HG02623 (cell line): ENCODE data around the gene SLC13A2.
A peak's percentile ranks its signal among the peaks of the same experiment; 100 is the strongest.

Source experiments
- ATAC-seq: cut with Tn5 transposase; IDR thresholded peaks from one replicate; pipeline ENCODE4 v1.9.1; 2021; ENCODE audit warnings: moderate library complexity; ENCODE audit not compliant: unreplicated experiment

The SLC13A2 gene

DNA sequence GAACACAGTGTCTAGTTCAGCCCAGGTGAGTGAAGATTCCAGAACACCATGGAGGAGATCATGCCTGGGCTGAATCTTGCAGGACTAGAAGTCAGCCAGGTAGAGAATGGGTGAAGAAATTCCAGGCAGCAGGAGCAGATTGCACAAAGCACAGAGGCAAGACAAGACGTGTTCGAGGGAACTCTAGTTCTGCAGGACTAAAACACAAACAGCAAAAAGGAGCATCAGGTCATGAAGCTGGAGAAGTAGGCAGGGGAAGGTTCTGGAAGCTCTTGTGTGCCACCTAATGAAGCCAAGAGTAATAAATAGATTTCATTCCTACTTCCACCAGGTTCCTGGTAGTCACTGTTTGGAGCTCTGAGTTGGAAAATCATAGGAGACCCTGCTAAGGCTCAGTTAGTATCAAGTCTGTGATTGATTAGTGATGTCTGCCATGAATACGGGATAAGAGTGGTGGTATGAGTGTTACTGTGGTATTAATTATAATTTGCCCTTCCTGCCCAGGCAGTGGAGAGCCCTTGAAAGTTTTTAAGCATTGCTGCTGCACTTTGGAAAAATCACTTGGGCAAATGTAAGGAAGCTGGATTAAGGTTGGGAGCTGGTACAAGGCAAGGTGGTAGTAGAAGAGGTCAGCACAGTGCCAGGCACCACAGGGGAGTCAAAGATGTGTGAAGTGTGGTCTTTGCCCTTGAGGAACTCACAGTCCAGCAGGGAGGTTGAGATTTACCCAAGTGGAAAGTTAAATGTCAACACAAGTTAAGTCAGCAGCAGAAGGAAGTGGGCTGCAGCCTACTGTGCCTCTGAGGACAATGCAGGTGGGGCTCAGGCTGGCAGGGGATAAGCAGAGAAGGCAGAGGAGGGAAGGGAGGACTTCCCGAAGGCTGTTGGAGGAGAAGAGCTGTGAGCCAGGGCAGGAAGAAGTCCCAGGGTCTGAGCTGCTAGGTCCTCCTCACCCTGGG lies 19.2 kb downstream of the SLC13A2 start:
- no peak for ATAC-seq

DNA sequence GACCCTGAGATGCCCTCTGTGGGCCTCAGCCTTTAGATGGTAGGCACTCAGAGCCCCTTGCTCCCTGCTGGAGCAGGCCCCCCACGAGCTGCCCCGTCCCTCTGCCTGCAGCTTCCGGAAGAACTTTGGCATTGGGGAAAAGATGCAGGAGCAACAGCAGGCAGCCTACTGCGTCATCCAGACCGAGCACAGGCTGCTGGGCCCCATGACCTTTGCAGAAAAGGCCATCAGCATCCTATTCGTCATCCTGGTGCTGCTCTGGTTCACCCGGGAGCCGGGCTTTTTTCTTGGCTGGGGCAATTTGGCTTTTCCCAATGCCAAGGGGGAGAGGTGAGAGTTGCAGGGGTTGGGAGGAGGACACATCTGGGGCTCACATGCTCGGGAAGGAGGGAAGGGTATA lies 20.0 kb downstream of the SLC13A2 start:
- ATAC-seq = no peak

DNA sequence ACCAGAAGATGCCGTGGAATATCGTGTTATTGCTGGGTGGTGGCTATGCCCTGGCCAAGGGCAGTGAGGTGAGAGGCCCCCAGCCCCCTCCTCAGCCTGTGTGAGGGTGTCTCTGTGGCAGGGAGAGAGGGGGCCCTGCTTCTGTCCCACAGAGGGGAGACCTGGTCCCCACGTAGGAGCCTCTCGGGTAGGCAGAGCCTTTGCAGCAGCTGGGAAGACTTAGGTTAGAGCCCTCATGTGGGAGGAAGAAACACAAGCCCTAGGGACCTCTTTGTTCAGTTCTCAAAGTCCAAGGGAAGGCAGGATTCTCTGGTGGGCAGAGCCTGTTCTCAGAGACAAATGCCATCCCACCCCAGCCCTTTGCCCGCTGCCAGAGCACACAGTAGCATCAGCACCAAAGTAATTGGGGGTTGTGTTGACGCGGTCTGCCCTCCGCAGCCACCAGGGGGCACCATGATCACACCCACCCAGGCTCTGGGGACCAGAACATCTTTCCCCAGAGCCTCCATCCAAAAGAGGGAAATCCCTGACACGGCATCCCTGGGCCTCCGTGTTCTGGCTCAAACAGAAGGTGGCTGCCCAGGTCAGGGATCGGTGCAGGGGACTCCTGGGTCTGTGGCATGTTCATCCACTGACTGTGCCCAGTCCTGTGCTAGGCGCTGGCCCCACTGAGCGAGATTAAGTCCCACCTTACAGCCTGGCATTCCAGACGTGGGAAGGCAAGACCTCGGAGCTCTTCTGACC lies 21.2 kb downstream of the SLC13A2 start:
- ATAC-seq = no peak

DNA sequence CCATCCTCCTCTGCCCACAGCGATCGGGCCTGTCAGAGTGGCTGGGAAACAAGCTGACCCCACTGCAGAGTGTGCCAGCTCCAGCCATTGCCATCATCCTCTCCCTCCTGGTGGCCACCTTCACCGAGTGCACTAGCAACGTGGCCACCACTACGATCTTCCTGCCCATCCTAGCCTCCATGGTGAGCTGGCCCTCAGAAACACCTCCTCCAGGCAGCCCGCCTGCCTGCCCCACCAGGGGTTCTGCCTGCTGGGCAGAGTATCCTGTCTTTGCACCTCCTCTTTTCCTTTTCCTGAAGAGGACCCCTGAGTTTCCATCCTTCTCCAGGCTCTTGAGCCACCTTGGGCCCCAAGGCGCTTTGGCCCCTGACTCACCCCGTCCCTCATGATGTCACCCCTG lies 22.2 kb downstream of the SLC13A2 start:
- ATAC-seq = no peak

DNA sequence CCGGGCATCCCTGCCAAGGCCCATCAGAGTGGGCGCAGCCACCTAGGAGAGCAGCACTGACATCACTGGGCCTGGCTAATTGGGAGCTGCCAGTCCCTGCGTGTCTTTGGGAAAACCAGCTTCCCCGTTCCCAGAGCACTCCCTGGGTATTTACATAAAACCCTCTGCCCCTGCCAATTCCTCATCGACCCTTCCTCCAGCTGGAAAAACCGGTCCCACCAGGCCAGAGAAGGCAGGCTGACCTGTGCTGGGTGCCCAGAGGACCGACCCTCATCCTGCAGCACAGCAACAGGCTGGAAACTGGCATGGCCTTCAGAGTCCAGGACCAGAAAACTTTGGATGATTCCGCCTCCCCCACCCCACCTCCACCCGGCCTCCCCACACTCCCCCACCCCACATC lies 24.5 kb downstream of the SLC13A2 start:
- no peak for ATAC-seq

DNA sequence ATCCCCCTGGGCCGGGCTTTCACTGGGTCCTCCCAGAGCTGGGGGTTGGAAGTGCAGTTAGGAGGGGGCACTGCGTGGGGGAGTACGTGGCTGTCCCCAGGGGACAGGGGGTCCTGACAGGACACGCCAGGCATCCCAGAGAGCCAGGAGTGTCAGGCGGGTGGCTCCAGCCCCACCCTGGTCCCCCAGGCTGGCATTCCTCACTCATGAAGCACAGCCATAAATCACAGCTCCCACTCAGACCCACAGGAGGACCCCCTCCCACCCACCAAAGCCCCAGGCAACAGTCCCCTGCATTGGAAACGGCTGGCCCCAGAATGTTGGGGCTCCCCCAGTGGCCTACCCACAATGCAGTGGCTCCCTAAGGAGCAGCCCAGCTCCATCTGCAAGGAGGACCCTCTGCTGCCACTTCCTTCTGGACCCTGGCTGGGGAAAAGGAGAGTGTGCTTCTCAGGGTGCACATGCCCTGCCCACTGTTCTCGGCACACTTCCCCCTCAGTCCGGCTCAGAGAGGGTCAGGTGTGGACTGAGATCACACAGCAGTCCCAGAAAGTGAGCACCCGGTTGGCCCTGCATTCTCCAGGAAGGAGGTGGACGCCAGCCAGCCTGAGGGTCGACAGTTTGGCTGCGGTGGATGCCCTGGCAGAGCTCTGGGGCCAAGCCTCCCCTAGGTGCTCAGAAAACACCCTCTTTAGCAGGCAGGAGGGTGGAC lies 25.4 kb downstream of the SLC13A2 start:
- no peak for ATAC-seq

DNA sequence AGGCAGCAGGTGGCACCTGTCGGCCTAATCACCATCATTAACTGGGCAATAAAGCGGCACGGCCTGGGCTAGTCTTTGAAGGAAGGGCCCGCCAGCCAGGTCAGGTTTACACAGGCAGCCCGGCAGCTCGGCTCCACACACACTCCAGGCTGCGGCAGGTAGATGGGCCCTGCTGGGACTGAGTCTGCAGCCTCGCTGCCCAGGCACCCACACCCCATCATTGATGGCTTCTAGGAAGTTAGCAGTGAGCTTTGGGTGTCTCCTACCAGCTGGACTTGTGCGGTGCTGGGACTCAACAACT lies 25.9 kb downstream of the SLC13A2 start:
- no peak for ATAC-seq

DNA sequence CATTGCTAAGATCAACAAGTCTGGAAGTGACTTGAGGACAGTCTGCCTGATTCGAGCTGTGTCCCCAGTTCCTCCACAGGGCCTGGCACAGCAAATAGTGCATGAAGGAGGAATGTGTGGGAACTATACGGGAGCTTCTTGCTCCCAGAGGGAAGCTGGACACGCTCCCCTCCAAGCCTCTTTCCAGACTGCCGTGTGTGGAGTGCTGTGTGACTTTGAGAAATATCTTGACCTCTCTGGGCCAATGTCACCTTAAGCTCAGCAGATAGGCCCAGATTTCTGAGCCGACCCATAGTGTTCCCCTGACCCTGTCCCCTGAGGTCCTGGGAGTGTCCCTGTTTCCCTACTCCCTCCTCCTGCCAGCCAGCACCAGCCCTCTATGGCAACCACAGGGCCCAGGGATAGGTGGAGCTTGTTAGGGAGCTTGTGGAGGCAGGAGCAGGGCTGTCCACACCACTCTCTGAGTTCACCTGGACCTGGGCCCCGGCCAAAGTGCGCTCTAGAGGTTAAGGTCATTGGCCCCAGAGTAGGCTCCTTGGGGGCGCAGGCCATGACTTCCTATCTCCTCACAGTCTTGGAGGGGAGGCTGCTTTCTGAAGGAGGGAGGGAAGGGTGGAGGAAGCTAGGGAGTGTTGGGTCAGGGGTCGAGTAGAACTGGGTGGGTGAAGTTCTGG lies 26.4 kb downstream of the SLC13A2 start:
- ATAC-seq = no peak

DNA sequence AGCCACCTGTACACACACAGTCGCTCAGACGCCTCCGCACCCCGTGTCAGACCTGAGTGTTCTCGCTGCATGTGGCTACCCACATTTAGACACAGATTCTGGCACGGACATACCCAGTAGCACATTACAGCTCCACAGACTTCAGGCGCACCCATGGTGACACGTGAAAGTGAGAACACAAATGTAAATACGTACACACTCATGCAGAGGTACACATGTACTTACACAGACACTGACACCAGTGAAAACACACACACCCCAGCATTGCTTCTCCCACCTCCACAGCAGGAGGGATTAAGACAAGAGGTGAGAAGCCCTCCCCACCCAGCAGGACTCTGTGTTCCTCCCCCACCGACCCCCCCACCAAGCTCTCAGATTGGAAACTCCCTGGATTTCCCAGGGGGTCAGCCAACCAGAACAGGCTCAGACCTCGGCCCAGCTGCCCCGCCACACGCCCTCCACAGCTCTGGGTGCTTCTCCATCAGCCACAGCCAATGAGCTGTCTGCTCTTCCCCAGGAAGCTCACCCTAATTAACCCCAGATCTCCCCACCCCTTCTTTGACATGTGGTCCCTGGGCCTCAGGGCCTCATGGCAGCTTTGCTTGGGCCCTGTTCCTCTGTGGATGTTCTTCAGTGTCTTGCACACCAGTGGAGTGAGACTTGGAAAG lies 27.4 kb downstream of the SLC13A2 start:
- ATAC-seq = peak; percentile 49

DNA sequence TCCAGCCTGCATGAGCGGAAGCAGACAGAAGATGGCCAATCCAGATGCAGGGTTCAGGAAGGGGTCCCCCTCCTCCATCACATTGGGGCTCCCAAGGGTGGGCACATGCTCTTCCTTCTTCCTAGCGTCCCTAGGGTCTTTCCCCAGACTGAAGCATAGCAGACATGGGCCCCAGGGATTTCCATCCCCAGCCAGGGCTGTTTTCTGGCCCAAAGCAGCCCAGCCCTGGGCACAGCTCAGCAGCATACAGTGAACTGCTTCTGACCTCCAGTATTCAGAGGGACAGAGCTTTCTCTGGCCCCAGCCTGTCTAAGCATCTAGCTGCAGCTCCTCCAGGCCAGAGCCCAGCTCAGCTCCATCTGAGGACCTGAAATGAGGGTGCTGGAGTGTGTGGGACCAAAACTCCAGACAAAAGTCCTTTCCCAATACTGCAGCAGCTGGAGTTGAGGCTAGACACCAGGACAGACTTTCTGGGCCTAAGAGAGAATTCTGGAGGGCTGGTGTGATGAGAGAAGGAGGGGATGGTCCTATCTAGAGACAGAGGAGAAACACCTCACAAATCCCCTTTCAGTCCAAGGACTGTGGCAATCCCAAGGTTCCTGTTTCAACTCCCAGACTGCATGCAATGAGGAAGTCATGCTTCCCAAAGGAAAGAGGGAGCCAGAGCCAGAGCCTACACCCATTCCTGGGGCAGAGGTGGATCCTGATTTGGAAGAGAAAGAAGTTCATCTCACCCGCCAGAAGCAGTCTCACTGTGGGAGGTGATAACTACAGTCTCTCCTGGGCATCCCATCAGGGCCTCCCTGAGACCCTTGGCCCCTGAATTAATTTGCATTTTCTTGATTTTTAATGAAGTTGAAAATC lies 28.2 kb downstream of the SLC13A2 start:
- ATAC-seq = no peak

DNA sequence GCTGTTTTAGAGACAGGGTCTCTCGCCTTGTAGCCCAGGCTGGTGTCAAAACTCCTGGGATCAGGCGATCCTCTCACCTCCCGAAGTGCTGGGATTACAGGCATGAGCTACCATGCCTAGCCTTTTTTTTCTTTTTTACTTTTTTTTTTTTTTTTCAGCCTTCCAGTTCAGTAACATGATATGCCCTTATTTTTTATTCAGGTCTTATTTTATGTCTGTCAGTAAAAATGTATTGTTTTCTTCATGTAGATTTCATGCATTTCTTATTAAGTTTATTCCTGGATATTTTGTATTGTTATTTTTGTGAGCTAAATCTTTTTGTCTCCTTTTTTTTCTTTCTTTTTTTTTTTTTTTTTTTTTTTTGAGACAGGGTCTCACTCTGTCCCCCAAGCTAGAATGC lies 30.0 kb downstream of the SLC13A2 start:
- no peak for ATAC-seq

DNA sequence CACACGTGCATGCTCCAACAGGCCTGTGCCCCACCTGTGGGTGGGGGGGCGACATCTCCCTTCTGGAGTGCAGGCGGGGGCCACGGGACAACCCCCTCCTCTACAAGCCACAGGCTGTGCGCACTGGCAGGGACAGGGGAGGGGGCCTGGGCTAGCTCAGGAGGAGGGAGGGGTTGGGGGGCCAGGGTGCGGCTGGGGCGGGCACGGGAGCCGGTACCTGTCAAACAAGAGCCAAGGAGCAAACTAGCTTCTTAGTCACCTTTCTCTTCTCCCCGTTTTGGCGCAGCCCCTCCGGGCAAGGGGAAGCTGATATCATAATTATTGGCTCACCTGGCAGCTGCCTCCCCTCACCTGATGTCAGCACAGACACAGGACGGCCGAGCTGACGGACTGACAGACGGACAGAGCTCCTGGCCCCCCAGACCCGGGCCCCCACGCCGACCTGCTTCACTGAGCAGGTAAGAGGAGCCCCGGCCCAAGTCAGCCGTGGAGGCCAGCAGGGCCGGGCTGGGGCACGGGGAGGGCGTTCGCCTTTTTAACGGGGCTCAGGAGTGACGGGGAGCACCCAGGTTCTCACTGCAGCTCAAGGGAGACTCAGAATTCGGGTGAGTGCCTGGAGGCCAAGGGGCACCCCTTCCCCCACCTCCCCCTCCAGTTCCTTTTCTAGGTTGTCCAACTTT lies 32.7 kb downstream of the SLC13A2 start, which contains the start of gene FOXN1:
FOXN1 (plus strand) TSS at position 363 of the 680 bp plus-strand sequence. CDS start 17,622 bp downstream, outside the sequence.
- ATAC-seq = no peak

DNA sequence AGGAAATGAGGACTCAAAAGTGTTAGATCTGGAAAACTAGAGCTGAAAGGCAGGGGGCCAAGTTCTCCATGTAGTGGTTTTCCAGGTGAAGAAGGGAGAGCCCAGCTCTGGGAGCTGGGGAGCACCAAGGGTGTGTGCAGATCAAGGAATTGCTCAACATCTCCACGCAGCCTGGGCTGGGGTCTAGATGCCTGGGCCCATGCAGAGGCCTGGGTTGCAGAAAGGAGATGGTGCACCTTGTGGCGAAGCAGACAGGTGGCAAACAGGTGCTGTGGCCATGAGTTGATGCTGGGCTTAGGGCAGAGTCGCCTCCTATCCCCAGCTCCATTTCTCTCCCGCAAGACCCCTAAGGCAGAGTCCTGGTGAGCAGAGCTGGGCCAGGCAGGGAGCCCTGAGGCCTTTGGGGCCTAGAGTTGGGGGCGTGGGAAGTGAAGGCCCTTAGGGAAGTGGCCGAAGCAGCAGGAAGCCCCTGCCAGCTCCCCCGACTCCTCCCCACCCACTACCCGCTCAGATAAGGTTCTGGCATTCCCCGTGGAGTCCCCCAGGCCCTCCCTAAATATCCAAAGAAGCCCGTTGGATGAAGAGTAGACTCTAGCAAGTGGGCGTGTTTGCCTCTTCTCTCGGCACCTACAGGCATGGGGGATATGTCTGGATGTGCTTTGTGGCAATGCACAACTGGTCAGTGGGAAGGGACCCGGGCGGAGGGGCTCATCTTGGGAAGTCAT lies 33.5 kb downstream of the SLC13A2 start:
- ATAC-seq = no peak

DNA sequence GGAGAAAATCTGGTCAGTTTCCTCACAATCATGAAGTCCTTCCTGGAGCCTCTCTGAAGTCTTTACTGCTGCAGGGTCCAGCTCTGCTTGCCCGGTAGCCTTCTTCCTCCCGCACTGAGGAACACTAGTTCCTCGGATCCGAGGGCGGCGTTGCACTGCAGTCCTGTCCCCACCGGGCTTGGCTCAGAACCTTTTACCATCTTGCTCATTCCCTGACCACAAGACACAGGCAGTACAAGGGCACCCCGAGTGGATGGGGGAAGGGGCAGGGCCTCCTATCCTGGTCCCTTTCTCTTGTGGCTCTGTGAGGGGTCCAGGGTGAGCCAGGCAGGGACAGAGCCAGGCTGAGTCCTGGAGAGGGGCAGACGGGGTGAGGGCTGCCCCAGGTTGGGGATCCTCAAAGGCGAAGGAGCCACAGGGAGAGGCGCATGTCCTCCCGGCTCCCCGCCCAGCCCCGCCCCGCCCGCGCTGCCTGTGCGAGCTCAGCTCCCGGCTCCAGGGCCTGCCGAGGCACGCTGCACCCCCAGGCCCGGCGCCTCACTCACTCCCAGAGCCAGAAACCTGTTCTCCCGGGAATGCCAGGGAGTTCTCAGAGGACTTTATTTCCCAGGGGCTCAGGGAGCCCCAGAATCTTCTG lies 34.2 kb downstream of the SLC13A2 start:
- ATAC-seq = no peak

DNA sequence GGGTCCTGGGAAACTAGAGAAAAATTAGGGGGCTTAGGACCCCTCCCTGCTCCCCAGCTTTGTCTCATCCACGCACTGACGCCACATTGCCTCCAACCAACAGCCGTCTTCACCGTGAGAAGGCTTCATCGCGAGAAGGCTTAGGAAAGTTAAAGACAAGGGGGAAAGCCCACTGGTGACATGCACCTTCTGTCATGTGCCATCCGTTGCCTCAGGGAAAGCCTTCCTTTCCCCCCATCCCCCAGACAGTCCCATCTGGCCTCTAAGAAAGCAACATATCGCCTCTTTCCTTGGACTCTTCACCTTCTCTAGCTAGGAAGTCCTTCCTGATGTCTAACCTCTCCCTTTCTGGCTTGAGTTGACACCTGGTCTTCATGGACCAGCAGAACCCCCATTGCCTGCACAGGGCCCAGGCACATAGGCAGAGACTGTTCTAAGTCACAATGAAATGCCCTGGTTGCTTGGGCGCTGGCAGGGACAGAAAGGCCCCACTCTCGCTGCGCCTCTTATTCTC lies 34.8 kb downstream of the SLC13A2 start:
- ATAC-seq = no peak

DNA sequence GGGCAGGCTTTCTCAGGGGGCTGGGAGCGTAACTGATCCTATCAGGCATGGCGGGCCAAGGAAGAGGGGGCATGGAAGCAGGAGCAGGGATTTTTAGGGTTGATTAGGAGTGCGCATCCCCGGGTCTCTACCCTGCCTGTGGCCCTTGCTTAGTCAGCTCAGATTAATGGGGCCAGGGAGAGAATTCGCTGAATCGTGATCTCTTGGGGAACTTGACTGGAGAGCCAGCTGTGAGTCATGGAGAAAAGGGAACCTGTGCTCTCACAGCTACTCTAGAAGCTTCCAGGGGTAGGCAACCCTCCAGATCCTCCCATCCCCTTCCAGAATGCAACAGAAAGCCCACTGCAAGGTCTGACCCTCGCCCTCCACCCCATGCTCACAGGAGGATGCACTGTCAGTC lies 36.3 kb downstream of the SLC13A2 start:
- no peak for ATAC-seq

DNA sequence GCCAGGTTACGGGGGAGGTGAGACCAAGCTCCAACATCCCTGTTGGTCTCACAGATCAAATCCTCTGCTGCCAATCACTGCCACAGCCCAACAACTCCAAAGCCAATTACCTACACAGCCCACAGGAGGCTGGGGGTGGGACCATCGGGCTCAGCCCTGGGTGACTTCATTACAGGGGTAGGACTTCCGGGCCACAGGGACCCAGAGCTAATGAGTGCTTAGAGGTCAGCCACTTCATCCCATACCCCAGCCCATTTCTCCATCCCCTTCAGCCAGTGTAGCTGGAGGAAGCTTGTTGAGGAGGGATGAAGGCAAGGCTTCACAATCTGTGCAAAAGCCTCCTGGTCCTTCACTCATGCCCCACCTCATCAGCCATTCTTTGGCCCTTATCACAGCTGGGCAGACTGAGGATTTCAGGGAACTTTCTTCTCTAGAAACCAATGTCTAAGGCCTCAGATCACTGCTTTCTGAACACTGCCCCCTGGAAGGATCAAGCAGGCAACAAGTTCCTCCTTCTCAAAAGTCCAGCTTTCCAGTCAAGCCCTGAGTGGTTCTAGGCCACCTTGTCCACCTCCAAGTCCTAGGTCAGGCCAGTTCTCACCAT lies 38.5 kb downstream of the SLC13A2 start:
- ATAC-seq = no peak
